ENCODE results near the gene SP8.

DNA sequence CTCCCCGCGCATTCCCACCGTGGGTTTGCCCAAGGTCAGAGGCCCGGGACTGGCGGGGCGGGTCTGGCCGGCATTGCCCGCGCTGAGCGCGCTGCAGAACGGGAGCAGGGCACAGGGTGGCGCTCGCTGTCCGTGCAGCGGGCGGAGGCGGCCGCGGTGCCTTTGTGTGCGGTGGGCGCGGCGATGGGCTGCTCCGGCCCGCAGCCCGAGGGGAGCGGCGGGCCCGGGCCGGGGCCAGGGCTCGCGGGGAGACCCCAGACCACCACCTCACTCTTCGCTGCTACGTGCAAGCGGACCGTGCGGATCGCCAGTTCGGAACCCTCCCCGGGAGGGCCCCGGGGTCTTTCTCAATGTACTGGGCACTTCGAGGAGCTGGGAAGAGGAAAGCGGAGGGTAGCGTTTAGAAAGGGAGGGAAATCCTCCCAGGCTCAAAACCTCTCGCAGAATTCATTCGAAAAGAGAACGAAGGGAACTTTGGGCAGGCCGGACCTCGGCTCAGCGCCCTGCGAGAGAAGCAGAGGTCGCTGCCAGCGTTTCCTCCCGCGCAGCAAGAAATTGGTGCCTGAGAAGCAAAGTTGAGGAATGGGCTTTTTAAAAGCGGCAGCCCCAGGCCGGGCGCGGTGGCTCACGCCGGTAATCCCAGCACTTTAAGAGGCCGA lies 8.5 kb downstream of the SP8 start:
- TF ChIP-seq, protein P1, sequence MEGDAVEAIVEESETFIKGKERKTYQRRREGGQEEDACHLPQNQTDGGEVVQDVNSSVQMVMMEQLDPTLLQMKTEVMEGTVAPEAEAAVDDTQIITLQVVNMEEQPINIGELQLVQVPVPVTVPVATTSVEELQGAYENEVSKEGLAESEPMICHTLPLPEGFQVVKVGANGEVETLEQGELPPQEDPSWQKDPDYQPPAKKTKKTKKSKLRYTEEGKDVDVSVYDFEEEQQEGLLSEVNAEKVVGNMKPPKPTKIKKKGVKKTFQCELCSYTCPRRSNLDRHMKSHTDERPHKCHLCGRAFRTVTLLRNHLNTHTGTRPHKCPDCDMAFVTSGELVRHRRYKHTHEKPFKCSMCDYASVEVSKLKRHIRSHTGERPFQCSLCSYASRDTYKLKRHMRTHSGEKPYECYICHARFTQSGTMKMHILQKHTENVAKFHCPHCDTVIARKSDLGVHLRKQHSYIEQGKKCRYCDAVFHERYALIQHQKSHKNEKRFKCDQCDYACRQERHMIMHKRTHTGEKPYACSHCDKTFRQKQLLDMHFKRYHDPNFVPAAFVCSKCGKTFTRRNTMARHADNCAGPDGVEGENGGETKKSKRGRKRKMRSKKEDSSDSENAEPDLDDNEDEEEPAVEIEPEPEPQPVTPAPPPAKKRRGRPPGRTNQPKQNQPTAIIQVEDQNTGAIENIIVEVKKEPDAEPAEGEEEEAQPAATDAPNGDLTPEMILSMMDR (IDR thresholded peaks at IDR 0.05) = peak in 1 of 2 donors; percentile 69
- TF ChIP-seq POLR2AphosphoS5 (IDR thresholded peaks at IDR 0.05) = no peak

Data from suprapubic skin (tissue), 3 donors.